Right ventricle myocardium superior (tissue), 1 donor: ENCODE data around the gene CCDC88C. TPM values are rescaled to one million over a fixed set of nuclear protein-coding genes. Genes with fewer than 3 reads are reported as not detected.
"Not testable (repeated sequence)": the region's sequence is repeated elsewhere in the genome, so short reads cannot be mapped to it uniquely, and the experiment has no call there.

Experiments used
- ATAC-seq: fragments of 200-7000 bp; cut with Tn5 transposase; one replicate; pipeline ENCODE4 v1.9.1; 2020; ENCODE audit warnings: mild to moderate bottlenecking; ENCODE audit not compliant: poor library complexity
- DNase-seq: peaks from one replicate; pipeline ENCODE4 v3.0.0-alpha.2; 2020
- intact Hi-C: fragments of 100-400 bp; cut with DNase I; formaldehyde crosslinking; loops from one replicate; pipeline ENCODE4 v1.11.2; 2022
- total RNA-seq: library from RNA; stranded (reverse); fragmentation: NEBNext Ultra II Directional; extraction: Animal tissue kit (Norgen Biotek cat#: 25700); gene quantifications from one replicate; pipeline ENCODE4 v1.2.1, GENCODE V29; 2021
- donor health status: DM: no; HTN: yes; CAD: no; lungs with severe emphysema.

The CCDC88C gene
- total RNA-seq, 1 donor from 2014 or later: 2.9 TPM

GRCh38 chr14:91233936-91234790, 183.5 kb downstream of the CCDC88C start:
- DNase-seq (peak; percentile 50), ATAC-seq (peak; percentile 14)
- intact Hi-C loops: no loop called here

GRCh38 chr14:91232603-91233002, 185.0 kb downstream of the CCDC88C start:
- no peak for ATAC-seq
- no peak for DNase-seq
- intact Hi-C loops: no loop called here

- intact Hi-C loops: no loop called here
- DNase-seq: no peak
- ATAC-seq: no peak
These were observed 185.6 kb downstream of the CCDC88C start for GRCh38 chr14:91232052-91232451.

- ATAC-seq: no peak
- intact Hi-C loops: no loop called here
- no peak for DNase-seq
These were observed 186.2 kb downstream of the CCDC88C start for GRCh38 chr14:91231446-91231845.

DNA sequence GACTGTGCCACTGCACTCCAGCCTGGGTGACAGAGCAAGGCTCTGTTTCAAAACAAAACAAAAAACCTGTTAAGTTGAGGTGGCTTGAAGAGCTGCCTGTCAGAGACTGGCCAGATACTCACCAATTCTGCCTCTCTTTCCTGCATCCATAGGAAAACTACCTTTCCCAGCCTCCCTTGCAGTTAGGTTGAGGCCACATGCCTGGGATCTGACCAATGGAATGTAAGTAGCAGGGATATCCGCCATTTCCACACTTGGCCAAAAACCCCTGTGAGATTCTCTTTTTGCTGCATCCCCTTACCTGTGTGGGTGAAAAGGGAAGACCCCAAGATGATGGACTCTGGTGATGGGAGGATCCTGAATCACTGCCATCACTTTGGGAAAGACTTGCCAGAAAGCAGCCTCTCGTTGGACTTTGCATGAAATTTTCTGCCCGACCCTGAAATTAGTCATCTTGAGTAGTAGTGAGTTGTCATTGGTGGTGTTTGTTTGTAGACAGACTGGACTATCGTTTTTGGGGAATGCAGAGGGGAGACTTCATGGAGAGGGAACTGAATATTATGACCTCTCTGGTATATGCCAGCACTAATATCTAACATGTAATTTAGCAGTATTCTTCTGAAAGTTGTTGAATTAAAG, 187.1 kb downstream of the CCDC88C start:
- DNase-seq (no peak), ATAC-seq (no peak)
- intact Hi-C loops: no loop called here

GRCh38 chr14:91229743-91230200, 187.8 kb downstream of the CCDC88C start:
- ATAC-seq: no peak
- no peak for DNase-seq
- intact Hi-C loops: no loop called here

DNA sequence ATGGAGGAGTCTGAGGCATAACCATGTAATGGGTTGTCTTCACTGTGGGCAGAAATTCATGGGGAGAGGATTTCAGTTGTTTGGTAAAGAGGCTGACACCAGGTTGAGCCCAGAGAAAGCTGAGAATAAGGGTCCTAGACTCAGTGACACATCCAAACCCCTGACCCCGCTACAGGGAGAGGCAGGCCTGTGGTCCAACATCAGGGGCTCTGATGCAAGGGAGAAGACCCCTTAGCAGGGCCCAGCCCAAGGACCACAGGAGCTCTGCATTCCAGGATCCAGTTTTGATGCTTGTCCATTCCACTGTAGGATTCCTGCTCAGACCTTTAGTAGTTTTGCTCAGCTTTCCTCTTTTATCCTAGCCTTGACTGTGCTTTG, 188.6 kb downstream of the CCDC88C start:
- intact Hi-C loops: no loop called here
- no peak for DNase-seq
- no peak for ATAC-seq

- ATAC-seq (no peak), DNase-seq (no peak)
- intact Hi-C loops: no loop called here
These were observed 189.3 kb downstream of the CCDC88C start for GRCh38 chr14:91228112-91229004.

- ATAC-seq (no peak), DNase-seq (no peak)
- intact Hi-C loops: no loop called here
These were observed 190.4 kb downstream of the CCDC88C start for GRCh38 chr14:91227183-91227628.

- intact Hi-C loops, ATAC-seq, DNase-seq: not testable (repeated sequence)
These were observed 191.3 kb downstream of the CCDC88C start for GRCh38 chr14:91226360-91226759.

DNA sequence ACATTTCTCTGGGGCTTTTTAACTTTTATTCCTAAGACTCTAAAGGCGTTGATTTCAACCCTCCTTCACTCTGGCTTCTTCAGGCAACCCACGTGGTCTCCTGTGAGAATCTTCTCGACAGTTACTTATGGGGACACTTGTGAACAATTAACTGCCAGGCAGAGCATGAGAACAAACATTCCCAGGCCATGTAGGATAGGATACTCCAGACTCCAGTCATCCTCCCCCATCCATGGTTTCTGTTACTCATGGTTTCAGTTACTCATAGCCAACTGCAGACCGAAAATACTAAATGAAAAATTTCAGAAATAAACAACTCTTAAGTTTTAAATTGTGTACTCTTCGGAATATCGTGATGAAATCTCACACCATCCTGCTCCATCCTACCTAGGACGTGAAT, 192.6 kb downstream of the CCDC88C start:
- DNase-seq: no peak
- intact Hi-C loops: no loop called here
- no peak for ATAC-seq

DNA sequence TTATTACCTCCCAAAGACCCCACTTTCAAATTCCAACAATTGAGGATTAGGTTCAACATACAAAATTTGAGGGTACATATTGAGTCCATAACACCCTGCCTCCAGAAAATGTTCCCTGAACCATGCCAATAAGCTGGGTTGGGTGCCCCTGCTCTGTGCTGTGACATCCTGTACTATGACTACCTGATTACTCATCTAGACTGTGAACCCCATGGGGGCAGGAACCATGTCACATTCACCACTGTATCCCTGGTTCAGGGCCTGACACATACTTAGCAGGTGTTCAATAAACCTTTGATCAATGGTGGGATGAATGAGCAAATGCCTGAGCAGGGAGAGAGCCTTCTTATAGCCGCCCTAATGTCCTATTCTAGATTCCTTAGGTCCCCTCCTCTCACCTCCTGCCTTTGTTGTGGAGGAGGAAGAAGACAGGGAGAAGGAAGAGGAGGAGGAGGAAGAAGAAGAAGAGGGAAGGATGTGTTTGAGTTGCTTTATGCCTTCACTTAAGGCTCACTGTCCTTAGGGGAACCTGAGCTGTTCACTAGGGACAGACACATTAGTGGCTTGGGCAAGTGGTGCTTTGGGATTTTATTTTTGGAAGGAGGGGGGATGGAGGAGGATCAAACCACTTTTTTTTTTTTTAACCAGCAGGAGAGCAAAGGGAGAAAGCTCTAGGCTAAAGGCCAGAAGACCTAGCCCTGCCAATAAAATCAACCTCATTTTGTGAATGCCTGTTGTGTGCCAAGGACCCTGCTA, 194.4 kb downstream of the CCDC88C start:
- DNase-seq (no peak), ATAC-seq (peak; percentile 35)
- intact Hi-C loops: no loop called here

Other genes with a start within 250 kb of the CCDC88C start
- gene GPR68, start 173.1 kb downstream of the CCDC88C start, total RNA-seq: 0.13 TPM
- gene PPP4R3A, start 92.5 kb upstream of the CCDC88C start, total RNA-seq: 43.3 TPM